ENCODE measurements around the gene LIX1. TPM values are rescaled to one million over a fixed set of nuclear protein-coding genes. Genes with fewer than 3 reads are reported as not detected.

LIX1 gene
- total and polyA plus RNA-seq, 2 donors: 0.10 to 0.63 TPM

DNA sequence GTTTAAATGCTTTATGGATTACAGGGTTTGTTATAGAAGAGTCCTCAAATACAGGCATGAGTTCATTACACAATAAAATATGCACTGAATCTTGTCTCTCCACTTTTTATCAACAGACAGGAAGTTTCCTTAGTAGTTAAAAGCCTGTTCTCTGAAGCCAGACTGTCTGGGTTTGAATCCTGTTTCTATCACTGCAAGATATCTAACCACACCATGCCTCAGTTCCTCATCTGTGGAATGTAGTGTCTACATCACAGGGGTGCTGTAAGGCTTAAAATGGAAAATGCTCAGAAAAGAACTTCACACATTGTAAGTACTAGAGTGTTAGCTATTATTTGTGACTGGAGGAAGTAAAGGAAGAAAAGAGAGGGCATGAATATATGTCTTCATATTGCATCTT, 9.3 kb downstream of the LIX1 start:
- DNase-seq (ENCODE audit: extremely low spot score): no peak
- no peak overlapping the region for H3K27ac ChIP-seq (ENCODE audit: low read depth)
- H3K4me1 ChIP-seq (ENCODE audit: insufficient read depth): no peaks in the 10 kb centered on the region
- no peaks in the 10 kb centered on the region for H3K36me3 ChIP-seq (ENCODE audit: insufficient read depth)
- H3K4me3 ChIP-seq (ENCODE audit: low read depth, low read length): no peak overlapping the region

DNA sequence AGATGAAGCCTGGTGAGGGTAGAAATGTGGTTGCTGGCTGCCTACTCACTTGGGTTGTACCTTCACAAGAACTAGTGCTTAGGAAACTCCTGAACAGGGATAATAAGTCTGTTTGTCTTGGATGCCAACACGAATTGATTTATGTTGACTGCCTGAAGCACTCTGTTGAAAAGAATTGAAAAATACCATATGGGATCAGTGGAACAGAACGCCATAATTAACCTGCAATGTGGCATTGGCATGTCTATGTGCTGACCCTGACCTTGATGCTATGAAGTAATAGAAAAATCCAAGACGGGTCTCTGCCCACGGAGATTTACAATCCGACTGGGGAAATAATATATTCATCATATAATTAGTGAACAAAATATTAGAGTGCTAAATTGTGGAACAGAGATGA, 10.5 kb downstream of the LIX1 start:
- Histone ChIP-seq H3K36me3 (ENCODE audit: insufficient read depth) (no peaks in the 10 kb centered on the region), H3K4me1 (ENCODE audit: insufficient read depth) (no peaks in the 10 kb centered on the region), H3K4me3 (ENCODE audit: low read depth, low read length) (no peak overlapping the region), H3K27ac (ENCODE audit: low read depth) (no peak overlapping the region)
- DNase-seq (ENCODE audit: extremely low spot score): no peak
- 67% methylated on average over 5 of the region's 5 CpGs for WGBS

DNA sequence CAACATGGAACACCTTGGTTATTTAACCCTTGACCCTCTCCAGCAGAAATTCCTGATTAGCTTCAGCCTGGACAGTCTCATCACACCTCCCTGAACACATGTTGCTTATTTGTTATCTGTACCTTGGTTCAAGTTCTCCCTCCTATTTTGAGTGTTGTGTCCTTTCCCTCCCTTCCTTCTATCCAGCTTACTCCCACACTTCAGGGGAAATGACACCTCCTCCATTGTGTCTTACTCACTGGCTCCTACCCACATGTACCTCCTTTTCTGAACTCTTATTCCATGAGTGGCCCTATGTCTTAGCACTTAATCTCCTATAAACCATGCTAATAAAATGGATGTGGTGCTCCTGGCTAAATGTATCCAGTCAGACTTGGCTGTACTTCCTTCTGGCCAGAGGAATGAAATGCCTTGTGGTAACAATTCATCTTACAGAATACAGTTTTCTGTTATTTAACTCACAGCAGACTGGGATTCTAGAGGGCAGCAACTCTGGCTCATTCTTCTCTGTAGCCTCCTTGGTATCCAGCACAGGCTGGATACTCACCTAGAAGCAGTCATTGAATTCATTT, 11.2 kb downstream of the LIX1 start:
- no peak overlapping the region for H3K4me3 ChIP-seq (ENCODE audit: low read depth, low read length)
- no peaks in the 10 kb centered on the region for H3K36me3 ChIP-seq (ENCODE audit: insufficient read depth)
- DNase-seq (ENCODE audit: extremely low spot score): no peak
- no peak overlapping the region for H3K27ac ChIP-seq (ENCODE audit: low read depth)
- H3K4me1 ChIP-seq (ENCODE audit: insufficient read depth): no peaks in the 10 kb centered on the region

DNA sequence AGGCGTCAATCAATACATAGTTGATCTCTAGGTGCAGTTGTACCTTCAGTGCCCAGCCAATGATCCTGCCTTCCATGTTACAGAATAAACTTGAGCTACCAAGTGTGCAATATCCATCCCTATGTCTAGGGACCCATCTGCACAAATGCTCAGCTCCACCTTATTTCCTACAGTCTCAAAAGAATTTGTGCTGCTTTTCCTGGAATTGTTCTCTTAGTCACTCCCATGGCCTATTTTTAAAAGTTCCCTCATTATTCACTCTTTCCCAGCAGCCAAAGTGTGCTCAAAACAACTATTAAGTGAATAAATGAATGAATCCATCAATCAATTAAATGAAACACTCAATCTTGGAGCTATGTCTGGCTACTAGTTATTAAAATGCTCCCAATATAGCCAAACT, 14.7 kb downstream of the LIX1 start:
- H3K4me3 ChIP-seq (ENCODE audit: low read depth, low read length): no peak overlapping the region
- WGBS: 100% methylated on average over 1 of the region's 1 CpG
- no peaks in the 10 kb centered on the region for H3K36me3 ChIP-seq (ENCODE audit: insufficient read depth)
- DNase-seq (ENCODE audit: extremely low spot score): no peak
- H3K4me1 ChIP-seq (ENCODE audit: insufficient read depth): no peaks in the 10 kb centered on the region
- H3K27ac ChIP-seq (ENCODE audit: low read depth): no peak overlapping the region

DNA sequence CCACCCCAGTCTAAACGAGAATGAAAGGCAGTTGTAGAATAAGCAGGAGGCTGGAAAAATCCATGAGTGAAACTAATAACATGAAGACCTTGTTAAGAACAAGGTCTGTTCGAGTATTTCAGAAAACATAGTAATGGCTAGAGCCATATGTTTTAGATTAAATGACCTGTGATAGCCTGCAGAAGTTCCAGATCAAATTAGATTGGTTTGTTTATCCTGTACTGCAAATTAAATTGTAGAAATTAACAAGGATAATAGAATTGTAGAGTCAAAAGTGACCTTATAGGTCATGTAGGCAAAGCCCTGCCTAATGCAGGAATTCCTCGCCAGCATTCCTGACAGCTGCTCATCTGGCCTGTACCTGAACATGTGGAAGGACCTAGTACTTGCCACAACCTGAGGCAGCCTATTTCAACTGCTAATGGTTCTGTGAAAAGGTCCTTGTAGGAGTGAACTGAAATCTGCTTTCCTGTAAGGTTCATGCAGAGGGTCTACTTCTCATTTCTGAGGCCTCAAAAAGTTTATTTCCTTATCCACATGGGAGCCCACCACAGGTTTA, 17.2 kb downstream of the LIX1 start:
- no peaks in the 10 kb centered on the region for H3K4me1 ChIP-seq (ENCODE audit: insufficient read depth)
- no peak for DNase-seq (ENCODE audit: extremely low spot score)
- no peak overlapping the region for H3K4me3 ChIP-seq (ENCODE audit: low read depth, low read length)
- WGBS: 64% methylated on average over 3 of the region's 3 CpGs
- no peak overlapping the region for H3K27ac ChIP-seq (ENCODE audit: low read depth)
- H3K36me3 ChIP-seq (ENCODE audit: insufficient read depth): no peaks in the 10 kb centered on the region

DNA sequence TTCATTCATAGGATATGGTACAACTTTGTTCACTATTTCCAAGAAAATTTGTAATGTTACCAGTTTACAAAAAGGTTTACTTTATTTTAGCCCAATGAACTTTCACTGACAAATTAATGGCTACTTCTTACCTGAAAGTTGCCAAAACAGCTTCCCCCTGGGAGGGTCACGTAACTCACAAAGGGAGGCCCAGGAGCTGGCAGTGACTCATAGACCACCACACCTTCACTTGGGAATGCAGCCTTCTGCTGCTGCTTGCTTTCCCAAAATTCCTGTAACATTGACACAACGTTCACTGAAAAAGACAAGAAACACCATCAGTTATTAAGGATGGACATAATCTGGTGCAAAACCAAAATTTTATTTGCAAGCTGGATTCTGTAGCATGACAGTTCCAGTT, 18.1 kb downstream of the LIX1 start:
- H3K36me3 ChIP-seq (ENCODE audit: insufficient read depth): no peaks in the 10 kb centered on the region
- no peak overlapping the region for H3K27ac ChIP-seq (ENCODE audit: low read depth)
- no peak for DNase-seq (ENCODE audit: extremely low spot score)
- WGBS: 53% methylated on average over 2 of the region's 2 CpGs
- no peak overlapping the region for H3K4me3 ChIP-seq (ENCODE audit: low read depth, low read length)
- no peaks in the 10 kb centered on the region for H3K4me1 ChIP-seq (ENCODE audit: insufficient read depth)

DNA sequence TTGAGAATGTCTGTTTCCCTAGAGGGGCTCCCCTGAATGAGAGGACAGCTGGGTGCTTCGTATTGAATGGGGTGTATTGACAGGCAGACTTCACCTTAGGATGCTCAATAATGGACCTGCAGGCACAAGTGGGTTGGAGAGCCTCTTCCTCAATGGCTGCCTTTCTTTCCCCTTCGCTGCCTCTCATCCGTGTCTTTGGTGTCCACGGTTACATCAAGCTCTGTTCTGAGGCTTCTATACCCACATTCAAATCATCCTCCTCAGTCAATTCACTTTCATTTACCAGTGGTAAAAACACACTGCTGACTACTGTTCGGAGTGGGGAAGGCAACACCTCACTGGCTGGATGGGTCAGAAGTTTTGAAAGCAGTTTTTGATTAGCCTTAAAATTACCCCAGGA, 20.6 kb downstream of the LIX1 start:
- no peaks in the 10 kb centered on the region for H3K4me1 ChIP-seq (ENCODE audit: insufficient read depth)
- no peak overlapping the region for H3K4me3 ChIP-seq (ENCODE audit: low read depth, low read length)
- no peak for DNase-seq (ENCODE audit: extremely low spot score)
- peak overlapping the region; percentile 23 for H3K27ac ChIP-seq (ENCODE audit: low read depth)
- H3K36me3 ChIP-seq (ENCODE audit: insufficient read depth): no peaks in the 10 kb centered on the region
- 92% methylated on average over 5 of the region's 5 CpGs for WGBS

DNA sequence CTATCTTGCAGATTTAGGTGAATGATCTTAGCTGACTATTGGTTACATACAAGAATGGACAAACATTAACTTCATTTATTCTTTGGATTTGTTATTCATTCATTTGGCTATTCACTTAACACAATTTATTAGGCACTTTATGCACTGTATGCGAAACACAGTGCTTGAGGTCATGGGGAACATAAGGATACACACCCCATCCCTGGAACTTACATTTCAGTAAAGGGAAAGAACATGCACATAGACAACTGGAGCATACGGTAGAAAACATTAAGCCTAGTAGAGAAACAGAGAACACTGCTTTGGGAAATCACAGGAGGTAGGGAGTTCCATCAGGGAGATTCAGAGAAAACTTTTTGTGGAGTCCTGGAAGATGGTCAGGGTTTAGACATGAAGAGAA, 22.2 kb downstream of the LIX1 start:
- Histone ChIP-seq H3K27ac (ENCODE audit: low read depth) (no peak overlapping the region), H3K4me3 (ENCODE audit: low read depth, low read length) (no peak overlapping the region), H3K36me3 (ENCODE audit: insufficient read depth) (no peaks in the 10 kb centered on the region), H3K4me1 (ENCODE audit: insufficient read depth) (no peaks in the 10 kb centered on the region)
- WGBS: 71% methylated on average over 2 of the region's 2 CpGs
- no peak for DNase-seq (ENCODE audit: extremely low spot score)

DNA sequence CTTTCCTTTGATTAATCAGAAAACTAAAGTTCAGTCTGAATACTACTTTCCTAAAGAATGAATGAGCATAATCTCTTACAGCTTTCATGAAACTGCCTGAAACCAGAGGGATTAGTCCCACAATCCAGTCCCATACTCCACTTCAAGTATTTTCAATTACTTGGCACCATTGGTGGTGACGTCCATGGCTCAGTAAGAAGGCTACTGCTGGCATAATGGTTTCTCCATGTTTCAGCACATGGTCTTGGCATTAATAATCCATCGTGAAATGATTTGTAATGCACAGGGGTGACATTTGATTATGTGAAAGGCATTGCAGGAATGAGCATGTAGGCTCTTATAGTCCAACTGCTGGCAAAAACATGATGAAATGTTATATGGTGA, 23.4 kb downstream of the LIX1 start:
- H3K27ac ChIP-seq (ENCODE audit: low read depth): no peak overlapping the region
- no peaks in the 10 kb centered on the region for H3K36me3 ChIP-seq (ENCODE audit: insufficient read depth)
- no peak for DNase-seq (ENCODE audit: extremely low spot score)
- H3K4me1 ChIP-seq (ENCODE audit: insufficient read depth): no peaks in the 10 kb centered on the region
- WGBS: 93% methylated on average over 2 of the region's 2 CpGs
- no peak overlapping the region for H3K4me3 ChIP-seq (ENCODE audit: low read depth, low read length)

DNA sequence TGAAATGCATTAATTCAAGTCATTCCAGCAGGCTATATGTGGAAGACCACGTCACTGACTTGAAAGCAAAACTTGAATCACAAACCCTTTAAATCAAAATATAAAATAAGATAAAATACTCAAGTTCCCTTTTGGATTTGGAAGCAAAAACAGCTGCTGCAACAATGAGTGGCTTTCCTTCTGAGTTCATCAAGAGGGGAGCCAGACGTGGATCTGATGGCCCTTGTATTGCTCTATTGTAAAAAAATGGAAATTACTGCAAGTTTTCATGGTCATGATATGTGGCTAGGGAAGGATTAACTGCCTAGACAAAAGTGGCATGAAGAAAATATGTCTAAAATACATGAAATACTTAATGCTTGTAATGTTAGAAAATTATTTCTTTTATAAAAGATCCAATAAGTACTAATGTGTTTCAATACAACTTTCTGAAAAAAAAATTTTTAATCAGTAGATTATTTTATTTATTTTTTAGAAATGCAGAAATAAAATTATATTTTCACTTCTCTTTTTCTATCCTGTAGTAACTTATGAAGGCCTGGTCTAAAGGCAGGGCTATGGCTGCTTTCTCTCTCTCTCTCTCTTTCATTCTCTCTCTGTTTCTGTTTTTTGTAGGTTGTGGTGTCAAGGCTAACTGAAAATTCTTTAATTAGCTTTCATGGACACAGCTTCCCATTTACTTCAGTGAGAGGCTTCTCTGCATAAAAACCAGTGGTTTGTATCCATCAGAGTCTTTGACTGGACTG, 24.0 kb downstream of the LIX1 start:
- no peak for DNase-seq (ENCODE audit: extremely low spot score)
- Histone ChIP-seq H3K27ac (ENCODE audit: low read depth) (no peak overlapping the region), H3K4me3 (ENCODE audit: low read depth, low read length) (no peak overlapping the region), H3K4me1 (ENCODE audit: insufficient read depth) (no peaks in the 10 kb centered on the region), H3K36me3 (ENCODE audit: insufficient read depth) (no peaks in the 10 kb centered on the region)
- WGBS: 60% methylated on average over 2 of the region's 2 CpGs

DNA sequence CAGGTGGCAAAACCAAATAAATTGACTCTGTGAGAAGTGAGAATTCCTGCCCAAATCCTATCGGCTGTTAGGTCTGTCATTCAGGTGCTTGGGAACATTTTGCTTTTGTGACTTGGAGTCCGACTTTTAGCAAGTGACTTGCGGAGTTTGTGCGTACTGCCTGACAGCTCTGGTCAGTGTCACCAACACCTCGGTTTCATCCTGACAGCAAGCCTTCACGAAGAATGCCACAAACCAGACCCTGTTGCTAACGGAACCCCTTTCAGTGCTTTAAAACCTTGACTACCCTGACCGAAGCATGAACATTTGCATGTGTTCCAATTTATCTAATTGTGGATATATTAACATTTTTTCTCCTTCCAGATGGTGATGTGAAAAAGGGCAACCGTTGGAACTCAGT, 26.5 kb downstream of the LIX1 start:
- H3K4me3 ChIP-seq (ENCODE audit: low read depth, low read length): no peak overlapping the region
- 44% methylated on average over 9 of the region's 9 CpGs for WGBS
- no peak overlapping the region for H3K27ac ChIP-seq (ENCODE audit: low read depth)
- H3K4me1 ChIP-seq (ENCODE audit: insufficient read depth): no peaks in the 10 kb centered on the region
- no peak for DNase-seq (ENCODE audit: extremely low spot score)
- no peaks in the 10 kb centered on the region for H3K36me3 ChIP-seq (ENCODE audit: insufficient read depth)

DNA sequence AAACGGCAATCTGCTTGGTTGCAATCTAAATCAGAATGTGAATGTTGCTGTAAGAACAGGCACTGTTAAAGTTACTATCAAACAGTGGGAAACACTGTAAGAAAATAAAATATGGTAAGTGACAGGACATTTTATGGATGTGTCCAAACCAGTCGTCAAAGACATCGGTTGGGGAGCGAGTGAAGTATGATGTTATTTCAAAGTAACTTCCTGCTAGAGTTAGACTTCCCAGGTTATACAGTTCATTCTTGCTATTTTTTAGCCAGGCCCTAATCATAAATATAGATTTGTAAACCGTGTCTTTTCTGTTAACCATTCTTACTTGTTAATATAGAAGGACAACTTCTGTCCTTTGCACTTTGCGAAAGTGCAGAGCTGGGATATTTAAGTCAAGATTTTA, 30.2 kb downstream of the LIX1 start:
- no peak overlapping the region for H3K4me3 ChIP-seq (ENCODE audit: low read depth, low read length)
- no peaks in the 10 kb centered on the region for H3K36me3 ChIP-seq (ENCODE audit: insufficient read depth)
- WGBS: 67% methylated on average over 6 of the region's 6 CpGs
- no peak for DNase-seq (ENCODE audit: extremely low spot score)
- no peaks in the 10 kb centered on the region for H3K4me1 ChIP-seq (ENCODE audit: insufficient read depth)
- no peak overlapping the region for H3K27ac ChIP-seq (ENCODE audit: low read depth)

DNA sequence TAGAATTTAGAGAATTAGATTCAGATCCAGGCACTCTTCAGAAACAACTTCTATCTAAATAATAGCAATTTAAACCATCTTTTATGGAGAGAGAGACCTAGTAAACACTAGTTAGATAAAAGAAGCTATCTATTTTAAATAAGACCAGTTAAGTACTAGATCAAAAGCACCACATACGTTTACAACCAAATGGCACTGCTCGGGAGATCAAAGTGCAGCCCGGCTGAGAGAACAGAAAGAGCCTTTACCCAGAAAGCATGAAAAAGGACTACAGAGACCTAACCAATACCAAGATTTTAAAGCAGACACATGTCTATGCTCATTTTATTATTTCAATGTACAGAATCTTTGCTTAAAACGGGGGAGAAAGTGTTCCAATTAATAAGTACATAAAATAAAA, 30.8 kb downstream of the LIX1 start:
- Histone ChIP-seq H3K36me3 (ENCODE audit: insufficient read depth) (no peaks in the 10 kb centered on the region), H3K4me3 (ENCODE audit: low read depth, low read length) (no peak overlapping the region), H3K27ac (ENCODE audit: low read depth) (no peak overlapping the region), H3K4me1 (ENCODE audit: insufficient read depth) (no peaks in the 10 kb centered on the region)
- 48% methylated on average over 4 of the region's 4 CpGs for WGBS
- no peak for DNase-seq (ENCODE audit: extremely low spot score)

DNA sequence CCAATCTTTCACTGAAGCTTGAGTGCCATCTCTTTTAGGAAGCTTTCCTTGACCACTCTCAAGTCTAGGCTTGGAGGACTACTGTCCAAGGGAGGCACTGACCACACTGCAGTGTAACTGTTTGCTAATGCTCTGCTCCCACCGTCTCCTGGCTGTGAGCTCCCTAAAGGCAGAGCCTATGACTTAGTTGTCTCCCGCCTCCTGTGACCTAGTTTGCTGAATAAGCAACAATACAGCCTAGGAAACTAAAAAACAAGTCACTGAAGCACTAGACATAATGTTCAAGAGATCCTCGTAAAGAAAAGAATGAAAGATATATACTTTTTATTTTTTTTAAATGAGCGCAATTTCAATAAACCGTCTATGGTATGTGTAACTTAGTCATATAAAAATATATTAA, 31.4 kb downstream of the LIX1 start:
- DNase-seq (ENCODE audit: extremely low spot score): no peak
- Histone ChIP-seq H3K4me1 (ENCODE audit: insufficient read depth) (no peaks in the 10 kb centered on the region), H3K27ac (ENCODE audit: low read depth) (no peak overlapping the region), H3K36me3 (ENCODE audit: insufficient read depth) (no peaks in the 10 kb centered on the region), H3K4me3 (ENCODE audit: low read depth, low read length) (no peak overlapping the region)
- WGBS: 66% methylated on average over 5 of the region's 5 CpGs

Data from urinary bladder (tissue), 4 donors.